IMR-90 (cell line): Measurements from ENCODE around the gene MXRA8. TPM values are rescaled to one million over a fixed set of nuclear protein-coding genes. Genes with fewer than 3 reads are reported as not detected.

Experiments used
- ATAC-seq: fragments of 200-7000 bp; cut with Tn5 transposase; 2 replicates; pipeline ENCODE4 v1.9.1; 2020; ENCODE audit warnings: low read depth, mild to moderate bottlenecking, moderate library complexity
- BruUV-seq: library from RNA; stranded (reverse); fragments of 400-500 nt; replicated peaks from 2 replicates; lab custom pipeline; 2021; lab: Mats Ljungman, UMichigan
- CTCF ChIA-PET: fragments of 300-600 bp; formaldehyde crosslinking; extraction: SDS; loops from one replicate; lab custom pipeline; 2021; ENCODE audit warnings: antibody characterized with exemption; lab: Yijun Ruan, JAX
- POLR2A ChIA-PET: fragments of 300-600 bp; sonication (Branson Sonifier 250); formaldehyde crosslinking; loops from one replicate; lab custom pipeline; 2022; ENCODE audit warnings: antibody characterized with exemption; ENCODE audit not compliant: unreplicated experiment; lab: Charles Lee
- DNase-seq: peaks from one replicate; pipeline ENCODE4 v3.0.0; 2013
- H2AFZ ChIP-seq: replicated peaks from 2 replicates; pipeline ENCODE3; 2013; ENCODE audit warnings: low read length, mild to moderate bottlenecking; ENCODE audit not compliant: poor library complexity
- H2AK5ac ChIP-seq: 2 replicates; pipeline ENCODE4 v1.6.1; 2013; ENCODE audit warnings: low read depth, low read length, inconsistent platforms
- H2AK9ac ChIP-seq: replicated peaks from 2 replicates; pipeline ENCODE3; 2013; ENCODE audit warnings: mild to moderate bottlenecking, low read depth, low read length, moderate library complexity; ENCODE audit not compliant: poor library complexity
- H2BK120ac ChIP-seq: 2 replicates; pipeline ENCODE4 v1.6.1; 2013; ENCODE audit warnings: low read depth, low read length, inconsistent platforms
- H2BK15ac ChIP-seq: 3 replicates; pipeline ENCODE4 v1.6.1; 2013; ENCODE audit warnings: low read depth, low read length, inconsistent platforms
- H2BK20ac ChIP-seq: 2 replicates; pipeline ENCODE4 v1.6.1; 2013; ENCODE audit warnings: low read depth, mild to moderate bottlenecking, inconsistent platforms, low read length, moderate library complexity
- H2BK5ac ChIP-seq: 2 replicates; pipeline ENCODE4 v1.6.1; 2013; ENCODE audit warnings: mild to moderate bottlenecking, low read depth, low read length, inconsistent platforms; ENCODE audit not compliant: poor library complexity, severe bottlenecking
- H3K14ac ChIP-seq: replicated peaks from 2 replicates; pipeline ENCODE4 v1.6.1; 2013; ENCODE audit warnings: low read depth, low read length, inconsistent platforms
- H3K18ac ChIP-seq: 2 replicates; pipeline ENCODE4 v1.6.1; 2013; ENCODE audit warnings: low read depth, low read length, control low read depth
- H3K23ac ChIP-seq: 2 replicates; pipeline ENCODE4 v1.6.1; 2013; ENCODE audit warnings: low read depth, low read length, inconsistent platforms
- H3K27ac ChIP-seq: 2 replicates; pipeline ENCODE4 v1.5.1; 2013; ENCODE audit warnings: mild to moderate bottlenecking, control low read depth, low read length; ENCODE audit not compliant: insufficient read depth
- H3K27me3 ChIP-seq: 2 replicates; pipeline ENCODE4 v1.6.1; 2013; ENCODE audit warnings: low read length; ENCODE audit not compliant: control insufficient read depth, insufficient read depth
- H3K36me3 ChIP-seq: 2 replicates; pipeline ENCODE4 v1.6.1; 2013; ENCODE audit warnings: low read length, mixed read lengths; ENCODE audit not compliant: control insufficient read depth, insufficient read depth
- H3K4ac ChIP-seq: 2 replicates; pipeline ENCODE4 v1.6.1; 2013; ENCODE audit warnings: low read depth, low read length, inconsistent platforms
- H3K4me1 ChIP-seq: 2 replicates; pipeline ENCODE4 v1.6.1; 2013; ENCODE audit warnings: low read length, mixed read lengths; ENCODE audit not compliant: control insufficient read depth, insufficient read depth
- H3K4me2 ChIP-seq: 2 replicates; pipeline ENCODE4 v1.6.1; 2013; ENCODE audit warnings: low read depth, mild to moderate bottlenecking, control low read depth, low read length, moderate library complexity
- H3K4me3 ChIP-seq: 2 replicates; pipeline ENCODE4 v1.5.1; 2013; ENCODE audit warnings: low read depth, mild to moderate bottlenecking, control low read depth, low read length, moderate library complexity; ENCODE audit not compliant: insufficient read depth
- H3K56ac ChIP-seq: 2 replicates; pipeline ENCODE4 v1.6.1; 2013; ENCODE audit warnings: low read length, inconsistent platforms; ENCODE audit not compliant: insufficient read depth; ENCODE audit errors: extremely low read depth
- H3K79me1 ChIP-seq, 2 experiments: 2 replicates each; pipeline ENCODE4 v1.6.1; 2013; ENCODE audit warnings: low read length in 2 of 2, inconsistent platforms in 1 of 2, low read depth in 1 of 2
- H3K9ac ChIP-seq: 2 replicates; pipeline ENCODE4 v1.6.1; 2013; ENCODE audit warnings: low read depth, low read length, control low read depth
- H3K9me1 ChIP-seq: 2 replicates; pipeline ENCODE4 v1.6.1; 2013; ENCODE audit warnings: low read length, inconsistent platforms; ENCODE audit not compliant: insufficient read depth
- H3K9me3 ChIP-seq: 2 replicates; pipeline ENCODE4 v1.6.1; 2013; ENCODE audit warnings: low read length; ENCODE audit not compliant: control insufficient read depth, insufficient read depth
- H4K20me1 ChIP-seq: 2 replicates; pipeline ENCODE4 v1.6.1; 2013; ENCODE audit warnings: low read length, inconsistent platforms; ENCODE audit not compliant: insufficient read depth
- H4K5ac ChIP-seq: 2 replicates; pipeline ENCODE4 v1.6.1; 2013; ENCODE audit warnings: mild to moderate bottlenecking, low read depth, low read length, control low read depth
- H4K8ac ChIP-seq, 2 experiments: 2 replicates each; pipeline ENCODE4 v1.6.1; 2013; ENCODE audit warnings: low read depth in 2 of 2, low read length in 2 of 2, control low read depth in 1 of 2, inconsistent platforms in 1 of 2
- H4K91ac ChIP-seq: 2 replicates; pipeline ENCODE4 v1.6.1; 2013; ENCODE audit warnings: low read depth, low read length, inconsistent platforms; ENCODE audit not compliant: insufficient read depth
- MAFK ChIP-seq: IDR thresholded peaks from 2 replicates; pipeline ENCODE4 v1.6.1; 2012; ENCODE audit warnings: low read depth, low read length, improper control_type of control experiment
- WGBS, 2 experiments: methylation state at CpG; one replicate each; pipeline versions ENCODE4 v1.1.5 to v1.1.7; 2013; ENCODE audit warnings: missing lambda C conversion rate in 2 of 2; ENCODE audit not compliant: insufficient read length in 1 of 2; ENCODE audit errors: extremely low coverage in 2 of 2; 5-methylcytosine and 5-hydroxymethylcytosine counted together
- dilution Hi-C: fragments of 300-500 bp; cut with HindIII; formaldehyde crosslinking; loops from one replicate; pipeline ENCODE4 v1.14.3; 2018; ENCODE audit warnings: low sequenced_read_pairs; ENCODE audit not compliant: unreplicated experiment
- in situ Hi-C: fragments of 300-500 bp; cut with MboI; formaldehyde crosslinking; loops from 3 replicates; pipeline ENCODE4 v1.14.3; 2019; ENCODE audit warnings: low sequenced_read_pairs, inconsistent platforms, mixed read lengths
- intact Hi-C: fragments of 100-400 bp; cut with micrococcal nuclease; formaldehyde crosslinking; loops from 2 replicates; pipeline ENCODE4 v1.10.0; 2022
- polyA plus RNA-seq, 3 experiments: library from polyadenylated mRNA; depleted of rRNA; stranded (reverse); fragments of >200 nt; gene quantifications; 2 replicates each; pipeline ENCODE4 v1.2.3, GENCODE V29; 2012; ENCODE audit warnings: low replicate concordance in 1 of 3
- total RNA-seq: library from RNA; depleted of rRNA; stranded (reverse); fragments of >200 nt; gene quantifications from 2 replicates; pipeline ENCODE4 v1.2.3, GENCODE V29; 2012
- TF ChIP-seq, protein P1 (sequence below): fragments of 150-350 bp; IDR thresholded peaks from 2 replicates; pipeline ENCODE4 v1.6.1; 2017; ENCODE audit warnings: mild to moderate bottlenecking, antibody characterized with exemption, low read length, low read depth

Gene MXRA8
- total and polyA plus RNA-seq, 2 of the 4 experiments (the other 2 are of a cell fraction), result 92.5 to 469 TPM

DNA sequence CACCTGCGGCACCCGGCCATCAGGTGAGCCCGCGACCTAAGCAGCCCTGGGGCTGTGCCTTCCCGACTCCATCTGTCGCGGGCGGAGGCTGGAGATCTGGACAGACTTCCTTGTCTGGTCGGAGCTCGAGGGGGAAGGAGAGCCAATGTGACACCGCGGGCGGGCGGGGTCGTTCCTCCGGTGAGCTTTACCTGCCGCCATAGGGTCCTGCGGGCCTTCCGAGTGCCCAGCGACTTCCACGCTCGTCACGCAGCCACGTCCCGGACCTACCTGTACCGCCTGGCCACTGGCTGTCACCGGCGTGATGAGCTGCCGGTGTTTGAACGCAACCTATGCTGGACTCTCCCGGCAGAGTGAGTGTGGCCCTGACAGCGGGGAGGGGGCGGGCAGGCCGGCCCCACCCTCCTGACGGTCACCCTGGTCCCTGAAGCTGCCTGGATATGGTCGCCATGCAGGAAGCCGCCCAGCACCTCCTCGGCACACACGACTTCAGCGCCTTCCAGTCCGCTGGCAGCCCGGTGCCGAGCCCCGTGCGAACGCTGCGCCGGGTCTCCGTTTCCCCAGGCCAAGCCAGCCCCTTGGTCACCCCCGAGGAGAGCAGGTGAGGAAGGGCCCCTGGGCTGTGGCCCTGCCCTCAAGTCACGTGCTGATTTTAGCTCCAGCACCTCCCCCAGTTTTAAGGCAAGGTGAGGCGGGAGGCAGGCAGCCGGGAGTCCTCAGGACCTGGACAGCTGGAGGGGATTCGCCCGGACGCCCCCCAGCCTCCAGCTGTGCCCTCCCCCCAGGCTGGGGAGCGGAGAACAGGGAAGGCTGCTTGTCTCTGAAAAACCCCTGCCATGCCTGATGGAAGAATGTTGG is 48.9 kb downstream of the MXRA8 start:
- no peak for TF ChIP-seq MAFK
- TF ChIP-seq, protein P1, sequence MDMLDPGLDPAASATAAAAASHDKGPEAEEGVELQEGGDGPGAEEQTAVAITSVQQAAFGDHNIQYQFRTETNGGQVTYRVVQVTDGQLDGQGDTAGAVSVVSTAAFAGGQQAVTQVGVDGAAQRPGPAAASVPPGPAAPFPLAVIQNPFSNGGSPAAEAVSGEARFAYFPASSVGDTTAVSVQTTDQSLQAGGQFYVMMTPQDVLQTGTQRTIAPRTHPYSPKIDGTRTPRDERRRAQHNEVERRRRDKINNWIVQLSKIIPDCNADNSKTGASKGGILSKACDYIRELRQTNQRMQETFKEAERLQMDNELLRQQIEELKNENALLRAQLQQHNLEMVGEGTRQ, result 0 out of 2 replicates have a peak, but pooled peaks have one; percentile 11
- Histone ChIP-seq H3K18ac (no peak overlapping the region), H3K9ac (peak overlapping the region; percentile 82), H2AFZ (peak overlapping the region; percentile 88), H2AK5ac (peak overlapping the region; percentile 36), H2BK5ac (no peak overlapping the region), H4K8ac (no peak overlapping the region), H2BK20ac (no peak overlapping the region), H3K27ac (peak overlapping the region; percentile 94; the same call in 1 of the 2 replicates), H3K23ac (peak overlapping the region; percentile 38; the same call in 1 of the 2 replicates), H4K5ac (no peak overlapping the region), H2AK9ac (peak overlapping the region; percentile 98), H2BK120ac (no peak overlapping the region), H3K4me3 (peak overlapping the region; percentile 95), H3K56ac (no peak overlapping the region), H3K27me3 (no peaks in the 10 kb centered on the region), H4K91ac (peak overlapping the region; percentile 37), H3K4ac (peak overlapping the region; percentile 71), H3K4me1 (peaks cover 27% of the 10 kb centered on the region), H2BK15ac (no peak overlapping the region), H3K9me1 (peaks cover 3% of the 10 kb centered on the region), H3K9me3 (no peaks in the 10 kb centered on the region), H3K79me1 (peaks cover 3 to 49% of the 10 kb centered on the region in 2 experiments), H3K14ac (peak overlapping the region; percentile 69; the same call in 1 of the 2 replicates), H4K20me1 (peaks cover 53% of the 10 kb centered on the region), H3K4me2 (peak overlapping the region; percentile 76), H3K36me3 (peaks cover 45% of the 10 kb centered on the region)
- ChIA-PET CTCF (no interaction called here), POLR2A (no interaction called here)
- intact Hi-C loops, result loop anchor here (5.0 kb wide), 2 partner anchors 48 to 187 kb away; partner anchors contain the start of gene MXRA8
- in situ Hi-C loops, result no loop called here
- WGBS, 2 experiments, result 27% methylated on average over 35 of the region's 57 CpGs; no CpG with 5 or more reads in 1 of the 2 experiments
- ATAC-seq (no peak), DNase-seq (no peak)
- dilution Hi-C loops, result no loop called here
- no TSS peak for BruUV-seq
